Hepatocyte (in vitro differentiated cells): ENCODE results near the gene POU5F1.
"Not testable (repeated sequence)": the region's sequence is repeated elsewhere in the genome, so short reads cannot be mapped to it uniquely, and the experiment has no call there.

Source experiments
- EZH2 ChIP-seq: fragments of 200-600 bp; sonication (generic); IDR thresholded peaks from 2 replicates; pipeline ENCODE4 v1.6.1; 2016; ENCODE audit warnings: antibody characterized with exemption, mild to moderate bottlenecking, borderline replicate concordance
- TF ChIP-seq, protein P1 (sequence below): fragments of 200-600 bp; sonication (generic); IDR thresholded peaks from 2 replicates; pipeline ENCODE4 v1.5.1; 2016; ENCODE audit warnings: antibody characterized with exemption, mild to moderate bottlenecking; ENCODE audit not compliant: poor library complexity

DNA sequence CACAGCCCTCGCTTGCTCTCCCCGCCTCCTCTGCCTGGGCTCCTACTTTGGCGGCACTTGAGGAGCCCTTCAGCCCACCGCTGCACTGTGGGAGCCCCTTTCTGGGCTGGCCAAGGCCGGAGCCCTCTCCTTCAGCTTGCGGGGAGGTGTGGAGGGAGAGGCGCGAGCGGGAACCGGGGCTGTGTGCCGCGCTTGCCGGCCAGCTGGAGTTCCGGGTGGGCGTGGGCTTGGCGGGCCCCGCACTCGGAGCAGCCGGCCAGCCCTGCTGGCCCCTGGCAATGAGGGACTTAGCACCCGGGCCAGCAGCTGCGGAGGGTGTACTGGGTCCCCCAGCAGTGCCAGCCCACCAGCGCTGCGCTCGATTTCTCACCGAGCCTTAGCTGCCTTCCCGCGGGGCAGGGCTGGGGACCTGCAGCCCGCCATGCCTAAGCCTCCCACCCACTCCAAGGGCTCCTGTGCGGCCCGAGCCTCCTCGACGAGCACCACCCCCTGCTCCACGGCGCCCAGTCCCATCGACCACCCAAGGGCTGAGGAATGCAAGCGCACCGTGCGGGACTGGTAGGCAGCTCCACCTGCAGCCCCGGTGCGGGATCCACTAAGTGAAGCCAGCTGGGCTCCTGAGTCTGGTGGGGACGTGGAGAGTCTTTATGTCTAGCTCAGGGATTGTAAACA is 25.0 kb upstream of the POU5F1 start:
- TF ChIP-seq EZH2 = not testable (repeated sequence)
- TF ChIP-seq, protein P1, sequence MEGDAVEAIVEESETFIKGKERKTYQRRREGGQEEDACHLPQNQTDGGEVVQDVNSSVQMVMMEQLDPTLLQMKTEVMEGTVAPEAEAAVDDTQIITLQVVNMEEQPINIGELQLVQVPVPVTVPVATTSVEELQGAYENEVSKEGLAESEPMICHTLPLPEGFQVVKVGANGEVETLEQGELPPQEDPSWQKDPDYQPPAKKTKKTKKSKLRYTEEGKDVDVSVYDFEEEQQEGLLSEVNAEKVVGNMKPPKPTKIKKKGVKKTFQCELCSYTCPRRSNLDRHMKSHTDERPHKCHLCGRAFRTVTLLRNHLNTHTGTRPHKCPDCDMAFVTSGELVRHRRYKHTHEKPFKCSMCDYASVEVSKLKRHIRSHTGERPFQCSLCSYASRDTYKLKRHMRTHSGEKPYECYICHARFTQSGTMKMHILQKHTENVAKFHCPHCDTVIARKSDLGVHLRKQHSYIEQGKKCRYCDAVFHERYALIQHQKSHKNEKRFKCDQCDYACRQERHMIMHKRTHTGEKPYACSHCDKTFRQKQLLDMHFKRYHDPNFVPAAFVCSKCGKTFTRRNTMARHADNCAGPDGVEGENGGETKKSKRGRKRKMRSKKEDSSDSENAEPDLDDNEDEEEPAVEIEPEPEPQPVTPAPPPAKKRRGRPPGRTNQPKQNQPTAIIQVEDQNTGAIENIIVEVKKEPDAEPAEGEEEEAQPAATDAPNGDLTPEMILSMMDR = not testable (repeated sequence)
